GM19023 (cell line): ENCODE results near the gene RNF181.
"Not testable (repeated sequence)": the region's sequence is repeated elsewhere in the genome, so short reads cannot be mapped to it uniquely, and the experiment has no call there.

ENCODE experiments used
- ATAC-seq: cut with Tn5 transposase; IDR thresholded peaks from one replicate; pipeline ENCODE4 v1.9.1; 2021; ENCODE audit warnings: mild to moderate bottlenecking, moderate library complexity; ENCODE audit not compliant: unreplicated experiment

RNF181 gene

DNA sequence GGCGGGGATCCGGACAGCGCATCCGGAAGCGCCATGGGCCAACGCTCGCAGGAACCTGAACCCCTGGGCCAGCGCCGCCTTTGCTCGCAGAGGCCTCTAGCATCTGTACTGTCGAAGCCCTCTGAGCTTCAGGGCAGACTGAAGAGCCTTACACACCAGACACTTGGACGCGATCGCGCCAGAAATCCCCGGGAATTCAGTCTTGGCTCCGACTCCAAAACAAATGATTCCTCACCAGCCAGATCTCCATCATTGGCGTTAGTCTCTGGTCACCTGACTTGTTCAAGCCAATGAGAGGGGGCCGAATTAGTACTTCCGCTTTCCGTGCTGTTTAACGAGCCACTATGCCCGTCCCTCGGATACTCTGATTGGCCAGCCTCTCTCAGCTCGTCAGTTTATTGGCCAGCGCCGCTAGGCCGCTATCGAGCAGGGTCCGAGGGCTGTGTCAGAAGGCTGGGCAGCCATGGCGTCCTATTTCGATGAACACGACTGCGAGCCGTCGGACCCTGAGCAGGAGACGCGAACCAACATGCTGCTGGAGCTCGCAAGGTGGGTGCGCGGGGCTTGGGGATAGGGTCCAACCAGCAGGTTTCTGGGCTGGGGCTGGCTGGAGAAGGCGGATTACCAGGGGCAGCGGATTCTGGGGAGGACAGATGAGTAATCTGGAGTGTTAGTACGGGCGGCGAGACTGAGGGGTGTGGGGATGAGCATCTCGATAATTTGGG is at the start of gene RNF181:
Gene RNF181, plus strand, starts transcription at position 445 of the 725 bp plus-strand sequence. Its CDS starts 19 bp downstream, at position 464.
- peak; percentile 99 for ATAC-seq

DNA sequence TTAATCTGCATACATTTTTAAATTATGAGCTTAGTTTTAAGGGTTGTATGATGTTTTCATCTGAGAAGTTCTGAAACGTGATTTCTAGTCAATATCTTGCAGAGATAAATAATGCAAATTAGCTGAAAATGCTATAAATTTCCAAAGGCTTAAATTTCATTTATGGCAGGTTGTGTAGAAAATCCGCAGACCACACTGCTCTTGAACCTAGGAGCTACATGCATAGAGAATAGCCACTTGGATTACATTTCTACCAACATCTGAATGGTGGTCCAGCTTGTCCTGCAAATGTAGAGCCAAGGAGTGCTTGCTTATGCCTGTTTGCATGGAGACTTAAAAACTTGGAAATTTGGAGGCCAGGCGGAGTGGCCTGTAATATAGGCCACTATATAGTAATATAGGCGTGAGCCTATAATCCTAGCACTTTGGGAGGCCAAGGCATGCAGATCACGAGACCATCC is 49.7 kb upstream of the RNF181 start:
- no peak for ATAC-seq

- no peak for ATAC-seq
Observed at GRCh38 chr2:85547089-85547858, 48.3 kb upstream of the RNF181 start.

DNA sequence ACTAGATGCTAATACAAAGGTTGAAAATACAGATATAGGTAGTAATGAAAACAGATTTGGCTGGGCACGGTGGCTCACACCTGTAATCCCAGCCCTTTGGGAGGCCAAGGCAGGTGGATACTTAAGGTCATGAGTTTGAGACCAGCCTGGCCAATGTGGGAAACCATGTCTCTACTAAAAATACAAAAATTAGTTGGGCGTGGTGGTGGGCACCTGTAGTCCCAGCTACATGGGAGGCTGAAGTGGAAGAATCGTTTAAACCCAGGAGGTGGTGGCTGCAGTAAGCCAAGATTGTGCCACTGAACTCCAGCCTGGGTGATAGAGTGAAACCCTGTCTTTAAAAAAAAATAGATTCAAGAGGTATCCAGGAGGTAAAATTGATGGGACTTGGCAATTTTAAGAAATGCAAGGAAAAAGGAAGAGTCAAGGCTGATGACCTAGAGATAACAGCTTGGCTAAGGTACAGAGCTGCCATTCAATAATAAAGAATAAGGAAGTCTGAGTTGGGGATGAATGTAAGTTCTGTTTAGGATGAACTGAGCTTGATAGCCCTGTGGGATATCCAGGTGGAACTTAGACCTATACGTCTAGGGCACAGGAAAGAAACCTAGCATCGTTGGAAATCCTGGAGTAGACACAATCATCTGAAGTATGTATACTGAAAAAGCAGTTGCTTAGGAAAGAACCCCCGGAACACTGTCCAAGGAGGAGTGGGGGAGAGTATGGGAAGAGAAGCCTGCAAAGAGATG is 47.5 kb upstream of the RNF181 start:
- ATAC-seq, result no peak

- ATAC-seq, result no peak
Observed at GRCh38 chr2:85548608-85548900, 47.0 kb upstream of the RNF181 start.

DNA sequence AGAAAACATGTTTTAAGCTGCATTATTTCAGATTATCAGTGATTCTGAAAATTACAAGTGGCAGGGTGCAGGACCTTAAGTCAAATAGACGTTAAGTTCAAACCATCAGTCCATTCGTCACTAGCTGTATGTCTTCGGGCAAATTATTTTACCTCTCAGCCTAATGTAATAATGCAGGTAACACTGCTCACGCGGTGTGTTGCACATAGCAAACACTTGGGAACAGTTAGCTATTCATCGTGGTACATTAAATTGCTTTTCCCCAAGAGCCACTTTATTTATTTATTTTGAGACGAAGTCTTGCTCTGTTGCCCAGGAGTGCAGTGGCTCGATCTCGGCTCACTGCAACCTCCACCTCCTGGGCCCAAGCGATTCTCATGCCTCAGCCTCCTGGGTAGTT is 46.5 kb upstream of the RNF181 start:
- ATAC-seq, result no peak

DNA sequence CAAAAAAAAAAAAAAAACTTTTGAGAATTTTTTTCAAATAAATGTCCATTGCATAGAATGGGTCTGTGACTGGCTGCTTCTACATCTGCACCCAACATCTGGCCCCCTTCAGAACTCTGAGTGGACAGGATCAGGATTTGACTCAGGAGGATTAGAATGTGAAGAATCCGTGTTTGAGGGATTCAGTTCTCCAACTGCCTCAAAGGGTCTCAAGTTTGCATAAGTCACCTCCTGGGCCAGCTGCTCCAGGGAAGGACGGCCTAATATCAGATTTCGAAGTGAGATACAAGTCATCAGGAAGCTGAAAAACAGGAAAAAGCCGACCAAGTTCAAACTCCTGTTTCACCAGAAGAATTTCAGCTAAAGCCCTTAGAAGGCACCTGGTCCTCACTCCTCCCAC is 45.7 kb upstream of the RNF181 start:
- ATAC-seq, result no peak

DNA sequence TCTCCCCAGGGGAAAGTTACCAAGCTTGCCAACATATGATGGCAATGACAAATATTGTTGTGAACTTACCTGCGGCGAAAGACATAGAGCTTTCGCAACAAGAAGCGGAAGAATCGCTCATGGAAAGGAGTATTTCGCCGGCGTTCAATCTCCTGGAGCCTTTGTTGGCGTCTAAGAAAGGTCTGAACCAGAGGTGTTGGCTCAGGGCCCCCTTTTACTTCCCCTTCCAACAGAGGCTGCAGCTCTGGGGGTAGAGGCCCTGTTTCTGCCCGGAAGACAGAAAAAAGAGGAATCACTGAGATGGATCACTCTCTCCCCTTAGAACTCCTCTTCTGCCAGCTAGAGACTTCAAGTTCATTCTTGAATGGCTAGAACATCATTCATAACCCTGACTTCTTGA is 45.1 kb upstream of the RNF181 start:
- no peak for ATAC-seq

- peak; percentile 86 for ATAC-seq
Observed at GRCh38 chr2:85551698-85552678, 43.6 kb upstream of the RNF181 start.

- no peak for ATAC-seq
Observed at GRCh38 chr2:85553184-85553583, 42.4 kb upstream of the RNF181 start.

DNA sequence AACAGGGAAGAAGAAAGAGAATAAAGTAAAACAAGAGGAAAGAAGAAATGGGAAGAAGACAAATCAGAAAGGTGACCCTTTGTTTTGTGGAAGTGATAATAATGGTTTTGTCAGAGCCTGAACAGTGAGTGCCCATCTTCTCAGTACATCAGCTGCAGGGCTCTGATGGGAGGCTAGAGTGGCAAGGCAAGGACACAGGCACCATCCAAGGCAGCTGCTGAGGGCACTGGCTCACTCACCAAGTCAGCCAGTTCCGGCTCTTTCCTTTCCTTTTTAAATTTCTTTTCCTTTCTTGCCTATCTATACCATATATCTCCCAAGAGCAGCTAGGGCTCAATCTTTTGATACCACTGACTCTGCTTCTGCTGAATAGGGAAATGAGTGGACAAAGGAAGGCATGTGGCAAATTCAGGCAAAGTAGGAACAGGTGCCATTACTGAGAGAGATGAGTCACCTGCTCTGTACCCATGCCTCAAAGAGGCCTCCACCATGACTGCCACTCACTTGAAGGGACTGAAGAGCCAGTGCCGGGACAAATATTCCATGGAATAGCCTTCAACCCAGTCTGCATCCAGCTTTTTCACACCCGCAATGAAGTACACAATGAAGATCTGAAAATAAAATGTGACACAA is 40.4 kb upstream of the RNF181 start:
- ATAC-seq, result no peak

- no peak for ATAC-seq
Observed at GRCh38 chr2:85557130-85557529, 38.4 kb upstream of the RNF181 start.

DNA sequence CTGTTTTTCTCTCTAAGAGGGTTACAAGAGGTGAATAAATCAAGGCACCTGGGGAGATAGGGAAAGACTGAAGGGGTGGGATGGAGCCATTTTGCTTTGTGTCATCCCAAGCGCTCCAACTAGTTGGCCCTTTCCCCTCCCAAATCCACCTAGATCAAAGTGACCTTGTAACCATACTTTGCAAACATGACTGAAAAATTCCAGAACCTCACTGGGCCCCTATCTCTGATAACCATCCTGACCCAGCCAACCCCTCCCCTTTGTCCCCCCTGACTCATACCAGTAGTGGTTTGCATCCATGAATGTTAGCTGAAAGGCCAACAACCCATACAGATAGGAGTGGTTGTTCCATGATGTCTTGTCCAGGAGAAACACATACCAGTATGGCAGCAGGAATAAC is 37.4 kb upstream of the RNF181 start:
- ATAC-seq, result no peak

- ATAC-seq, result not testable (repeated sequence)
Observed at GRCh38 chr2:85560403-85560726, 35.2 kb upstream of the RNF181 start.

GRCh38 chr2:85560812-85561279 is 34.7 kb upstream of the RNF181 start:
- ATAC-seq, result peak; percentile 14

DNA sequence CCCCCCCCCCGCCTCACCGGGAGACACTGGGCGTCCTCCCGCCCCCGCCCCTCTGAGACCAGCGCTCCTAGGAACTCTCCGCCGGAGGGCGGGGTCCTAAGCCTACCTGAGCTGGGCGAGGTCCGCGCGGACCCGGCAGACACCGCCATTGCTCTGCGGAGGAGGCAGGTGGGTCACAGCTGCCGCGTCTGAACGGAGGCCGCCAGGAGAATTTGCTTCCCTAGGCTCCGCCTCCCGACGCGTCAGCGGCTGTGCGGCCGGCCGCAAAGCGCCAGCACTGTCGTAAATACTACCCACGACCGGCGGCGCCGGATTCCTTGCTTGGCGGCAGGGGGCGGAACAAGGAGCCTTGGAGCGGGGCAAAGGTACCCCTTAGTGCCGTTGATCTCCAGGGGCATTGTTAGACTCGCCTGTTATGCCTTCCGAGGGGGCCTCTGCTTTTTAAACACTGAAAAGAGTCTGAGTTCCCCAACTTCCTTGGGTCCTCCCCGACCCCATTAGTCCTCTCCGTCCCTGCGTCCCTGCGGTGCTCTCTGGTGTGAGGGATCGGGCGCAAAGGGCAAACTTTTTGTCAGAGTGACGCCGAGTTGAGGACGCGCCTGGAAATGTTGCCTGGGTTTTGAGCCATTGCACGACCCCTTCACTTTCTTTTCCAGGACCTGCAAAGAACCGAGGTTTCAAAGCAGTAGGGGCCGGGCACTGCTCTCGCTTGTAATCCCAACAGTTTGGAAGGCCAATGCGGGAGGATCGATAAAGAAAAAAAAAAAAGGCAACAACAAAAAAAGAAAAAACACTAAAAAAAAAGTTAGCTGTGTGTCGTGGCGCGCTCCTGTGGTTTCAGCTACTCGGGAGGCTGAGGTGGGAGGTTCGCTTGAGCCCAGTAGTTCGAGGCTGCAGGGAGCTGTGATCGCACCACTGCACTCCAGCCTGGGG is 34.0 kb upstream of the RNF181 start, which contains the start of gene GGCX:
Gene GGCX, minus strand, starts transcription at position 214 of the 933 bp plus-strand sequence. Its CDS starts 65 bp downstream, at position 149.
- ATAC-seq, result peak; percentile 95

- no peak for ATAC-seq
Observed at GRCh38 chr2:85564144-85564563, 31.4 kb upstream of the RNF181 start.

- ATAC-seq, result no peak
Observed at GRCh38 chr2:85566265-85566664, 29.3 kb upstream of the RNF181 start.

DNA sequence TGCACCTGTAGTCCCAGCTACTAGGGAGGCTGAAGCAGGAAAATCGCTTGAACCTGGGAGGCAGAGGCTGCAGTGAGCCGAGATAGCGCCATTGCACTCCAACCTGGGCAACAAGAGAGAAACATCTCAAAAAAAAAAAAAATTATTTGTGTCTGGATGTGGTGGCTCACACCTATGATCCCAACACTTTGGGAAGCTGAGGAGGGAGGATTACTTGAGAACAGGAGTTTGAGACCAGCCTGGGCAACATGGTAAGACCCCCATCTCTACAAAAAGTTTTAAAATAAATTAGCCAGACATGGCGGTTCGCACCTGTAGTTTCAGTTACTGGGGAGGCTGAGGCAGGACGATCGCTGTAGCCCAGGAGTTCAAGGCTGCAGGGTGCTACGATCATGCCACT is 19.8 kb upstream of the RNF181 start:
- no peak for ATAC-seq
